GM12874 (cell line): ENCODE data around the gene CNDP2.

Experiments
- TF ChIP-seq, protein P1 (sequence below): IDR thresholded peaks from 2 replicates; pipeline ENCODE4 v1.5.1; 2011; ENCODE audit warnings: low read depth, mild to moderate bottlenecking, control low read depth, low read length, moderate library complexity; ENCODE audit not compliant: insufficient read depth

CNDP2 gene

DNA sequence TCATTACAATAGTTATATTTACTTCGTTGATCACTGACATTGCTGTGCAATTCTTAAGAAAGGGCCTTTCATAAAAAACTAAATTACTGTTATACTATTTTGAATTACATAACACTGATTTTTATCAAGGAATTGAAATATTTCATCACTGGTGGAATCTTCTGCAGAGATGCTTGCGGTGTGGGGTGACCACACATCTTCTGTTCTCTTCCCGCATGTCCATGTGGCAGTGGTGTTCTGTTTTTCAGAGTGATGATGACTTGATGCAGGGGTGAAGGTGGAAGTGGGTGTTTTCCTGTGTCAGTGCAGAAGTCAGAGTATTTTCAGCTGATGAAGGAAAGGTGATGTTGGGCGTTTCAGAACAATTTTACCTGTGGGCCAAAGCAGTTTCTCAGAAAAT lies 7.0 kb downstream of the CNDP2 start:
- TF ChIP-seq, protein P1, sequence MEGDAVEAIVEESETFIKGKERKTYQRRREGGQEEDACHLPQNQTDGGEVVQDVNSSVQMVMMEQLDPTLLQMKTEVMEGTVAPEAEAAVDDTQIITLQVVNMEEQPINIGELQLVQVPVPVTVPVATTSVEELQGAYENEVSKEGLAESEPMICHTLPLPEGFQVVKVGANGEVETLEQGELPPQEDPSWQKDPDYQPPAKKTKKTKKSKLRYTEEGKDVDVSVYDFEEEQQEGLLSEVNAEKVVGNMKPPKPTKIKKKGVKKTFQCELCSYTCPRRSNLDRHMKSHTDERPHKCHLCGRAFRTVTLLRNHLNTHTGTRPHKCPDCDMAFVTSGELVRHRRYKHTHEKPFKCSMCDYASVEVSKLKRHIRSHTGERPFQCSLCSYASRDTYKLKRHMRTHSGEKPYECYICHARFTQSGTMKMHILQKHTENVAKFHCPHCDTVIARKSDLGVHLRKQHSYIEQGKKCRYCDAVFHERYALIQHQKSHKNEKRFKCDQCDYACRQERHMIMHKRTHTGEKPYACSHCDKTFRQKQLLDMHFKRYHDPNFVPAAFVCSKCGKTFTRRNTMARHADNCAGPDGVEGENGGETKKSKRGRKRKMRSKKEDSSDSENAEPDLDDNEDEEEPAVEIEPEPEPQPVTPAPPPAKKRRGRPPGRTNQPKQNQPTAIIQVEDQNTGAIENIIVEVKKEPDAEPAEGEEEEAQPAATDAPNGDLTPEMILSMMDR, result no peak

DNA sequence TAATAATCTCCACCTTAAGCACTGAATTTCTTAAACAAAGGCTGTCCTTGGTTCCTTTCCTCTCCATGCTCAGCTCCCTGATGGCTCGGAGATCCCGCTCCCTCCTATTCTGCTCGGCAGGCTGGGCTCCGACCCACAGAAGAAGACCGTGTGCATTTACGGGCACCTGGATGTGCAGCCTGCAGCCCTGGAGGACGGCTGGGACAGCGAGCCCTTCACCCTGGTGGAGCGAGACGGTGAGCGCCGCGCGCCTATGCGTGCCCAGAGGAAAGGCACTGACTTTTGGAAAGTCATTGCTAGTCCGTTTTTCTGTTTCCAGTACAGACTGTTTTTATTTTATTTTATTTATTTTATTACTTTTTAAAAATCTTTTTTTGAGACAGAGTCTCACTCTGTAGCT lies 9.6 kb downstream of the CNDP2 start:
- TF ChIP-seq, protein P1, result no peak

DNA sequence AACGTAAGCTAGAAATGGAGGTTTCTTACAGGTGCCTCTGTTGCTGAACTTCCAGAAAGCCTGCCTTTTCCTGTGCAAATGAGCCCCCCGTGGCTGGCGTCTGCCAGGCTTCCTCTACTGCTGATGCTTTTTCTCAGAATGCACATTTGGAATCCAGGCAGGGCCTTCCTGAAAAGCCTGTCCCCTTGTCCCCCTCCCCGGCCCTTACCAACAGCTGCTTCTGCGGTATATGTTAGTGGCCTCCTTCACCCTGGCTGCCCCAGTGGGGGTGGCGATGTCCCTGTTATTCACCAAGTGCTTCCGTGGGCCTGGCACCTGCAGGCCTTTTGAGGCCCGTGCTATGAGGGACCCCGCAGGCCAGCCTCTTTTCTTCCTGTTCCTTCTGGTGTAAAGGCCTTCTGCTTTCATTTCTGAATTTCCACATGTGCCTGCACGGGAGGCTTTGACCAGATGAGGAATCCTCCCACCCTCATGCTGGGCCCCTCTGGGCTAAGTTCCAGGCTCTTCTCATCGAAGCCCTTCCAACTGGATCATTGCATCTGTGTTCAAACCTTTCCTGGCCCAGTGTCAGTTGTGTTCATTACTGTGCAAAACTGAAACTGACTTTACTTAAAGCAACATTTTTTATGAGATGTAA lies 10.4 kb downstream of the CNDP2 start:
- TF ChIP-seq, protein P1, result no peak

DNA sequence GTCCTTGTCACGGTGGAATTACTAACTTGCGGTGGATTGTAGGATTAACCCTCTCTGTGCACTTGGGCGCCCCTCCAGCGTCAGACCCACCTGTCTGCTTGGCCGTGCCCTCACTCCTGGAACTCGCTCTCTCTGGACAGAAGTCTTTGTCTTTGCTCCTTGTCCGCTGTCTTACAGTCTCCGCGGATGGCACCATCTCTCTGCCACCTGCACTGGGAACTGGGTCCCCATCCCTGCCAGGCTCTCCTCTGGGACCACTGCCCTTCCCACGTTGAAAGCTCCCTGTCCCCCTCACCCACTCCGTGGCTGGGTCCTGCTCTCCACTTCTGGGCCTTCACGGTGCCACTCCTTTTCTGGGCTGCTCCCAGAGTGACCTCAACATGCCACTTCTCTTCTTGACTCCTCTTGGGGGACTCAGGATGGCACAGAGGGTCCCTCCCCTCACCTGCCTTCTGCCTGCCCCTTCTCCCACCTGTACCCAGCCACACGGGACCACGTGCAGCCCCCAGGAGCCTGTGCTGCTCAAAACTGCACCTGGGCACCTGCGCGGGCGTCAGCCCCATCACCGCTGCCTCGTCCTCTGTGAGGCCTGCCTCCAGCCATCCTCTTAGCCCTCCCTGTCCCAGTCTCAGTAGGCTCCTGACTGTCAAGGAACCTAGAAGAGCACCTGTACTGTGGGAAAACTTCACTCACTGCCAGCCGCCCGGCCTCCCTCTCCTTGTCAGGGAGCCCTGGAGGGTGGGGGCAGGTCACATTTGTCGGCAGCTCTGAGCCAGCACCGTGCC lies 11.1 kb downstream of the CNDP2 start:
- TF ChIP-seq, protein P1, result no peak

DNA sequence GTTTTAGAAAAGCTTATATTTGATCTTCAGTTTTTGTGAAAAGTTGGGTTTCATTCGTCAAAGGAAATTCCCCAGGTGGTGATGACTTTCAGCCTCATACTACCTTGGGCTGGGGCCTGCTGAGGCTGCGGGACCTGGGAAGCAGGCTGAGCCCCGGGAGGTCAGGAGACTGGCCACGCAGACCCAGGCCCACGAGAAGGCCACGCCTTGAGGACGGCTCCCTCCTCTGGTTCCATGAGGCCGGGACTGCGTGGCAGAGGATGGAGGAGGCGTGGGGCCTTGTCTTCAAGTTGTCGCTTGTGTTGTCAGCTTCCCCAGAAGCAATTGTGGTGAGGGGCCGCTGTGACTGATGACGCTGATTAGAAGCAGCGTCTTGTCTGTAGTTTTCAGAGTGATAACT lies 11.8 kb downstream of the CNDP2 start:
- TF ChIP-seq, protein P1, result no peak

DNA sequence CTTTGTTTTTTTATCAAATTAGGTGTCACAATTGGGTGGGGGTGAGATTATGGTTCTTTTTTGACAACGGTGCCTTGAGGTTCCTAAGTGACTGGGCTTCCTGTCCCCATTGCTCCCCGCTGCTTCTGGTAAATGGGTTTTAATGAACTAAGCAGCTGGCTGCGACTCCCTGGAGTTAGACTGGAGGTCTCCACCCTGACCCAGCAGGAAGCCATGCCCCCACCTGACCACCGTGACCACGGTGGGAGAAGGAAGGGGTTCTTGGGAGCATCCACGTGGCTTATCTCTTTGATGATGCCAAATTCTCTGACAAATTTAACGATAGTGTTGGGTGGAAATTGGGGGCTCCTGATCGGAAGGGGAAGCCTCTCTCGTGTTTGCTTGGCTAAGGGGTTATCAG lies 12.2 kb downstream of the CNDP2 start:
- TF ChIP-seq, protein P1, result no peak

DNA sequence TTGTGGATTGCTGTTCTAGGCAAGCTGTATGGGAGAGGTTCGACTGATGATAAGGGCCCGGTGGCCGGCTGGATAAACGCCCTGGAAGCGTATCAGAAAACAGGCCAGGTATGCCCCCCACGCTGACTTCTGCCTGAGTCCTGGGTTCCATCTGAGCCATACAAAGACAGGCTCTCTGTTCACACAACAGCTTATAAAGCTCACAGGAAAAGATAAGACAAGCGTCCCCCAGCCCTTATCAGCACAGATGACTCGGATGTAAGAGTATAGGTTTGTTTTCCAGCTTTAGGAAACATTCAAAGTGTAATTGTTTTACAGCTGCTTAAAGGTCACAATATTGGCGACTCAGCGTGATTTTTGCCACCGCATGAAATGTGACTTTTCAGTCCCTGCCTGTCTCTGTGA lies 12.7 kb downstream of the CNDP2 start:
- TF ChIP-seq, protein P1, result no peak
